Measurements from ENCODE around the gene CLSTN1. TPM values are rescaled to one million over a fixed set of nuclear protein-coding genes. Genes with fewer than 3 reads are reported as not detected.
A peak's percentile ranks its signal among the peaks of the same experiment; 100 is the strongest.

Gene CLSTN1
- total RNA-seq, 1 donor from 2014 or later, result 127 TPM

DNA sequence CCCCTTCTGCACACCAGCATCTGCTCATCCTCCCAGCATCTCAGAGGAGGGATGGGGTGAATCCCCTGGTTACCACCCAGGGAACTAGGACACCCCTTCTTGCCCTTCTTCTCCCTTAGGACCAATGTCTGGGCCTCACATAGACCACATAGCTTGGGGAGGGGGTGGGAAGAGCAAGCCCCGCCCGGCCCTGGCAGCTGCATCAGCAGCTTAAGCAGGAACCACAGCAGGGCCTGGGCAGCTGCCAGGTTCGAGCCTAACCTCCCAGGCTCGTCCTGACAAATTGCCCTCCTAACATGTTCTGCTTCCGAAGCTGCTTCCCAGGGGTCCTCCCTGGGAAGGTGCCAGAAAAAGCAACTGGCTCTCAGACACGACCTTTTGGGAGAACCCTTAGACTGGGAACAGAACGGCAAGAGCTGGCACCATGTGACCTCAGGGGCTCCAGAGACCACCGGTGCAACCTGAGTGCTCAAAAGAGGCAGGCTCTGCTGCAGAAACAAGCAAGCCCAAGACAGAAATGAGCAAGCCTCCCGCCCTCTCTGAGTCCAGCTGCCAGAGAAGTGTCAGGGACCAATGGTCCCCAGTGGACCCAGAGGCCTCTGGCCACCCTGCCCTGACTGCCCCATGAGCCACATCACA lies 18.4 kb upstream of the CLSTN1 start:
- TF ChIP-seq, protein P1, sequence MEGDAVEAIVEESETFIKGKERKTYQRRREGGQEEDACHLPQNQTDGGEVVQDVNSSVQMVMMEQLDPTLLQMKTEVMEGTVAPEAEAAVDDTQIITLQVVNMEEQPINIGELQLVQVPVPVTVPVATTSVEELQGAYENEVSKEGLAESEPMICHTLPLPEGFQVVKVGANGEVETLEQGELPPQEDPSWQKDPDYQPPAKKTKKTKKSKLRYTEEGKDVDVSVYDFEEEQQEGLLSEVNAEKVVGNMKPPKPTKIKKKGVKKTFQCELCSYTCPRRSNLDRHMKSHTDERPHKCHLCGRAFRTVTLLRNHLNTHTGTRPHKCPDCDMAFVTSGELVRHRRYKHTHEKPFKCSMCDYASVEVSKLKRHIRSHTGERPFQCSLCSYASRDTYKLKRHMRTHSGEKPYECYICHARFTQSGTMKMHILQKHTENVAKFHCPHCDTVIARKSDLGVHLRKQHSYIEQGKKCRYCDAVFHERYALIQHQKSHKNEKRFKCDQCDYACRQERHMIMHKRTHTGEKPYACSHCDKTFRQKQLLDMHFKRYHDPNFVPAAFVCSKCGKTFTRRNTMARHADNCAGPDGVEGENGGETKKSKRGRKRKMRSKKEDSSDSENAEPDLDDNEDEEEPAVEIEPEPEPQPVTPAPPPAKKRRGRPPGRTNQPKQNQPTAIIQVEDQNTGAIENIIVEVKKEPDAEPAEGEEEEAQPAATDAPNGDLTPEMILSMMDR (IDR thresholded peaks at IDR 0.05; ENCODE audit: unreplicated experiment), result no peak
- no peak for DNase-seq (ENCODE audit: low spot score in 2 of 2, unreplicated experiment in 2 of 2)
- H3K9me3 Mint-ChIP-seq, result no peaks in the 10 kb centered on the region

DNA sequence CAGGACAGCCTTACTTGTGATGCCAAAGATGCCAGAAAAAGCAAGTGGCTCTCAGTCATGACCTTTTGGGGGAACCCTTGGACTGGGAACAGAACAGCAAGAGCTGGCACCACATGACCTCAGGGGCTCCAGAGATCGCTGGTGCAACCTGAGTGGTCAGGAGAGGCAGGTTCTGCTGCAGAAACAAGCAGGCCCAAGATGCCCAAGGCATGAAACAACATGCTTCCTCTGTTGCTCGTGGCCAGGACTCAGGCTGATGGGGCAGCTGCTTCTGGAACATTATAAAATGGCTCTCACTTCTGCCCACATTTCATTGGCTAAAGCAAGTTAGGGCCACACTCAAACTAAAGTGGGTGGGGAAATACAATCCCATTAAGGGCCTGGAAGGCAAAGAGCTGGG lies 17.7 kb upstream of the CLSTN1 start:
- H3K4me1 Mint-ChIP-seq, result peaks cover 3% of the 10 kb centered on the region
- no peak overlapping the region for H3K4me3 Mint-ChIP-seq
- H3K36me3 Mint-ChIP-seq, result no peaks in the 10 kb centered on the region
- no peaks in the 10 kb centered on the region for H3K27me3 Mint-ChIP-seq (ENCODE audit: low read depth)
- H3K9me3 Mint-ChIP-seq, result no peaks in the 10 kb centered on the region
- TF ChIP-seq, protein P1 (IDR thresholded peaks at IDR 0.05; ENCODE audit: unreplicated experiment), result no peak
- H3K27ac Mint-ChIP-seq, result no peak overlapping the region
- DNase-seq (ENCODE audit: low spot score in 2 of 2, unreplicated experiment in 2 of 2), result no peak

More for the DNA sequence above, 18.4 kb upstream of the CLSTN1 start:
- Mint-ChIP-seq H3K4me3 (no peak overlapping the region), H3K27ac (no peak overlapping the region), H3K27me3 (ENCODE audit: low read depth) (no peaks in the 10 kb centered on the region), H3K4me1 (peaks cover 3% of the 10 kb centered on the region), H3K36me3 (no peaks in the 10 kb centered on the region)

DNA sequence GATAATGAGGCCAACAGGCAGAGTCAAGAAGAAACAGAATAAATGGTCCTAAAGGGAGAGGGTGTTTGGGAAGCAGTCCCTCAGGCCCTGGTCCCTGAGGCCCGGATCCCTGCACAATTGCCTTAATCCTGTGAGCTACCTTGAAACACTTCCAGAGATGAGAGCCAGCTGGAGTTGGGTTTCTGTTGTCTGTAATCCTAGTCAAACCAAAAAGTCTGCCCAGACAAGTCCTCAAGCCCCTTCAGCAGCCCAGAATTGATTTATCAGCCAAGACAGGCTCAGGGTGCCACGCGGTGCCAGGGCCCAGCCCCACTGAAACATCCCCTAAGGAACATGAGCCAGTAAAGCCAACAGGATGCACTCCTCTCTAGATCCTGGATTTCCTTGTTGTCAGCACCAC lies 16.4 kb upstream of the CLSTN1 start:
- H3K9me3 Mint-ChIP-seq, result no peaks in the 10 kb centered on the region
- no peak for DNase-seq (ENCODE audit: low spot score in 2 of 2, unreplicated experiment in 2 of 2)
- H3K4me1 Mint-ChIP-seq, result peaks cover 8% of the 10 kb centered on the region
- no peaks in the 10 kb centered on the region for H3K36me3 Mint-ChIP-seq
- H3K4me3 Mint-ChIP-seq, result no peak overlapping the region
- H3K27me3 Mint-ChIP-seq (ENCODE audit: low read depth), result no peaks in the 10 kb centered on the region
- TF ChIP-seq, protein P1 (IDR thresholded peaks at IDR 0.05; ENCODE audit: unreplicated experiment), result no peak
- peak overlapping the region; percentile 9 for H3K27ac Mint-ChIP-seq

DNA sequence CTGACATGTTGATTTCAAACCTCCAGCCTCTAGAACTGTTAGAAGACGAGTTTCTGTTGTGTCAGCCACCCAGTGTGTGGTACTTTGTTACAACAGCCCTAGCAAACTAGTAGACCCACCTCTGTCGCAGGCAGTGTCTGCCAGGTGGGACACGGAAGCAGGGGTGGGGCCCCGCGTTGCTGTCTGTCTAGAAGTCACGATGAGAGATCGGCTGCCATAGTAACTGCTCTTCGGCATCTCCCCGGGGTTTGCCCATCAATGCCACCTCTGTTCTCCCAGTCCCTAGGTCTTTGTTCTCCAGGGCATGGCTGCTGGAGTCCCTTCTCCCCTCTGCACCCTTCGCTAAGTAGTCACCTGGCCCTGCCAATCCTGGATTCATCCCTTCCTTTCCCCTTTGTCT lies 15.2 kb upstream of the CLSTN1 start:
- H3K4me1 Mint-ChIP-seq, result peaks cover 8% of the 10 kb centered on the region
- TF ChIP-seq, protein P1 (IDR thresholded peaks at IDR 0.05; ENCODE audit: unreplicated experiment), result no peak
- no peaks in the 10 kb centered on the region for H3K36me3 Mint-ChIP-seq
- H3K27ac Mint-ChIP-seq, result no peak overlapping the region
- no peaks in the 10 kb centered on the region for H3K9me3 Mint-ChIP-seq
- DNase-seq (ENCODE audit: low spot score in 2 of 2, unreplicated experiment in 2 of 2), result no peak
- H3K27me3 Mint-ChIP-seq (ENCODE audit: low read depth), result no peaks in the 10 kb centered on the region
- no peak overlapping the region for H3K4me3 Mint-ChIP-seq

DNA sequence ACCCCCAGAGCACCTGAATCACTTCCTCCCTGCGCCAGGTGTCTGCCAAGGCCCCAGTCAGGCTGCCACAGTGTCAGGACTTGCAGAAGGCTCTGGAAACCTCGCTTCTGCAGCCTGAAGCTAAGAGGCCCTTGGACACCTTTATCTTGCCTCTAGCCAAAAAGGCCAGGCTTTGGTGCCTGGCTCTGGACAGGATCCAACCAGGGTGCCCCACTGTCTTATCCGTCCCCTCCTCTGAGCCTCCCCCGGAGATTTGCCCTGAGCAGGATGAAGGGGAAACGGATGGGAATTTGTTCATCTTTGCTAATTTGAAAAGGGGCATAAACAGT lies 12.8 kb upstream of the CLSTN1 start:
- TF ChIP-seq, protein P1 (IDR thresholded peaks at IDR 0.05; ENCODE audit: unreplicated experiment), result no peak
- H3K36me3 Mint-ChIP-seq, result no peaks in the 10 kb centered on the region
- no peak for DNase-seq (ENCODE audit: low spot score in 2 of 2, unreplicated experiment in 2 of 2)
- peaks cover 8% of the 10 kb centered on the region for H3K4me1 Mint-ChIP-seq
- no peaks in the 10 kb centered on the region for H3K9me3 Mint-ChIP-seq
- H3K27ac Mint-ChIP-seq, result no peak overlapping the region
- H3K27me3 Mint-ChIP-seq (ENCODE audit: low read depth), result no peaks in the 10 kb centered on the region
- no peak overlapping the region for H3K4me3 Mint-ChIP-seq

All from mesothelial cell of epicardium (in vitro differentiated cells).